ENCODE measurements around the gene SEC24C.

SEC24C gene

GRCh38 chr10:73772281-73773151 lies 28.3 kb downstream of the SEC24C start:
- H3K4me3 ChIP-seq (ENCODE audit: low read depth, low read length), result peak overlapping the region; percentile 72
- no peak for TF ChIP-seq CTCF (IDR thresholded peaks at IDR 0.05; ENCODE audit: insufficient read depth, low read depth, low read length, missing control alignments)

DNA sequence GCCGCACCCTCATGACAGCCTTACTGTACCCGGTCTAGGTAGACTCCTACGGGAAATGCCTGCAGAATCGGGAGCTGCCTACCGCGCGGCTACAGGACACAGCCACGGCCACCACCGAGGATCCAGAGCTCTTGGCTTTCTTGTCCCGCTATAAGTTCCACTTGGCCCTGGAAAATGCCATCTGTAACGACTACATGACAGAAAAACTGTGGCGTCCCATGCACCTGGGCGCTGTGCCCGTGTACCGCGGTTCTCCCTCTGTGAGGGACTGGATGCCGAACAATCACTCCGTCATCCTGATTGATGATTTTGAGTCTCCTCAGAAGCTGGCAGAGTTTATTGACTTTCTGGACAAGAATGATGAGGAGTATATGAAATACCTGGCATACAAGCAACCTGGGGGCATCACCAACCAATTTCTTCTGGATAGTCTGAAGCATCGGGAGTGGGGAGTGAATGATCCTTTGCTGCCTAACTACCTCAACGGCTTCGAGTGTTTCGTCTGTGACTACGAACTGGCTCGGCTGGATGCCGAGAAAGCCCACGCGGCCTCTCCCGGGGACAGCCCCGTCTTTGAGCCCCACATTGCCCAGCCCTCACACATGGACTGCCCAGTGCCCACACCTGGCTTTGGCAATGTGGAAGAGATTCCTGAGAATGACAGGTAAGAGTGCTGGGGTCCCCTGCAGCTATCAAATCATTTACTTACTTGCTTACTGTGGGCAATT lies 29.1 kb downstream of the SEC24C start:
- H3K4me3 ChIP-seq (ENCODE audit: low read depth, low read length), result peak overlapping the region; percentile 72
- DNase-seq (ENCODE audit: low read depth), result no peak
- no peak for TF ChIP-seq CTCF (IDR thresholded peaks at IDR 0.05; ENCODE audit: insufficient read depth, low read depth, low read length, missing control alignments)

More at GRCh38 chr10:73772281-73773151, 28.3 kb downstream of the SEC24C start:
- peak; percentile 89 for DNase-seq (ENCODE audit: low read depth)

DNA sequence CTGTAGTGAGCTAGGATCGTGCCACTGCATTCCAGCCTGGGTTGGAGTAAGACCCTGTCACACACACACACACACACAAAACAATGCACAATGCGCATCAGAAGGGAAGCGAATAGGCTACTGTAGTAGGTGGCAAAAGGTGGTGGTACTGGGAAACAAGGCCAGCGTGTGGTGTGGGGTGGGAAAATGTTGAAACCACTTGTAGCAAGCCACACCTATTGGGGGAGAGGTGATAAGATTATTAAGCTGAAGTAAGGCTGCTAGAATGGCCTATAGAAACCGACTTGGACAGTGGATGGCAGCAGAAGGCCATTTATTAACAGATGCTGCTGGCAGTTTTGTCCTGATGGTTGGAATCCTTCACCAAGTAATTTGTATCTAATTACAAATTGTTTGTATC lies 30.5 kb downstream of the SEC24C start:
- no peak for TF ChIP-seq CTCF (IDR thresholded peaks at IDR 0.05; ENCODE audit: insufficient read depth, low read depth, low read length, missing control alignments)
- peak; percentile 40 for DNase-seq (ENCODE audit: low read depth)
- H3K4me3 ChIP-seq (ENCODE audit: low read depth, low read length), result peak overlapping the region; percentile 72

- no peak for DNase-seq (ENCODE audit: low read depth)
- H3K4me3 ChIP-seq (ENCODE audit: low read depth, low read length), result no peak overlapping the region
- no peak for TF ChIP-seq CTCF (IDR thresholded peaks at IDR 0.05; ENCODE audit: insufficient read depth, low read depth, low read length, missing control alignments)
Measured at GRCh38 chr10:73779018-73779417, 34.8 kb downstream of the SEC24C start.

- no peak for TF ChIP-seq CTCF (IDR thresholded peaks at IDR 0.05; ENCODE audit: insufficient read depth, low read depth, low read length, missing control alignments)
- DNase-seq (ENCODE audit: low read depth), result no peak
- no peak overlapping the region for H3K4me3 ChIP-seq (ENCODE audit: low read depth, low read length)
Measured at GRCh38 chr10:73779539-73780197, 35.5 kb downstream of the SEC24C start.

DNA sequence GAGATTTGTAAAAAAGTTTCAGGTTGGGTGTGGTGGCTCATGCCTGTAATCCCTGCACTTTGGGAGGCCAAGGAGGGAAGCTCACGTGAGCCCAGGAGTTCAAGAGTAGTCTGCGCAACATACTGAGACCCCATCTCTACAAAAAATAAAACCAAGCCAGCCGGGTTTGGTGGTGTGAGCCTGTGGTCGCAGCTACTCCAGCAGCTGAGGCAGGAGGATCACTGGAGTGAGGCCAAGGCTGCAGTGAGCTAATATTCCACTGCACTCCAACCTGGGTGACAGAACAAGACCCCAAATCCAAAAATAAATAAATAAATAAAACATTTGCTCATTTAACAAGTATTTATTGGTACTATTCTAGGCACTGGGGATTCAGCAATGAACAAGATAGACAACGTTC lies 36.1 kb downstream of the SEC24C start:
- TF ChIP-seq CTCF (IDR thresholded peaks at IDR 0.05; ENCODE audit: insufficient read depth, low read depth, low read length, missing control alignments), result no peak
- H3K4me3 ChIP-seq (ENCODE audit: low read depth, low read length), result peak overlapping the region; percentile 90; the same call in 1 of the 2 replicates
- no peak for DNase-seq (ENCODE audit: low read depth)

All from GM12865 (cell line).